Measurements from ENCODE around the gene RTN4RL1. TPM values are rescaled to one million over a fixed set of nuclear protein-coding genes. Genes with fewer than 3 reads are reported as not detected.
A peak's percentile ranks its signal among the peaks of the same experiment; 100 is the strongest.

RTN4RL1 gene
- total RNA-seq, 2 experiments from 2014 or later, result not detected

DNA sequence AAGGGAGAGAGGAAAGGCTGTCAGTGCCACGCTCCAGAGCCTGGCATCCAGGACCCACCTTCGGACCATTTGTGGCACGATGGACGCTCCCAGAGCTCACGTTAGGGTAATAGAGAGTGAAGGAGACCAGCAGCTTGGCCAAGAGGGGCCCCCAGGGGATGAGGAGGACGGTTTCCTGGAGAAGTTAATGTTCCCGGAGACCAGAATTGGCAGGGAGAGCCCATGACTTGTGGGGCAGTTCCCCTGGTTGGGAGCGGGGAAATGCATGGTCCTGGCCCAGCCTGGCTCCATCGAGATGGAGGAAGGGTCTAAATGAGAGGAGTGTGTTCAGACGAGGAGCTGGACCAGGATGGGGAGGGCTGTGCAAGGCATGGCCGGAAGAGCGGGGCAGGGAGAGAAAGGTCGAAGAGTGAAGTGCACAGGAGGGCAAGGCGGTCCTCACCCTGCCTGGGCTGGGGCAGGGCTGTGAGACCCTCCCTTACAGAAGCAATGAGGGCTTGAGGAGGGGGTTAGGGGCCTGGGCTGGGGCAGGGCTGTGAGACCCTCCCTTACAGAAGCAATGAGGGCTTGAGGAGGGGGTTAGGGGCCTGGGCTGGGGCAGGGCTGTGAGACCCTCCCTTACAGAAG is 26.9 kb upstream of the RTN4RL1 start:
- H3K4me1 ChIP-seq (ENCODE audit: insufficient read depth, low read length, poor library complexity, severe bottlenecking), result peaks cover 32% of the 10 kb centered on the region
- POLR2A ChIA-PET, result no interaction called here
- intact Hi-C loops (cut with micrococcal nuclease; ENCODE audit: unreplicated experiment), result loop anchor here (5.0 kb wide), 1 partner anchor 285 kb away; the partner anchor contains the start of genes SGSM2 and TSR1

GRCh38 chr17:2051061-2051932 is 26.2 kb upstream of the RTN4RL1 start:
- TF ChIP-seq EZH2phosphoT487 (IDR thresholded peaks at IDR 0.05; ENCODE audit: borderline replicate concordance, low read depth, low read length), result no peak
- TF ChIP-seq, protein P1, sequence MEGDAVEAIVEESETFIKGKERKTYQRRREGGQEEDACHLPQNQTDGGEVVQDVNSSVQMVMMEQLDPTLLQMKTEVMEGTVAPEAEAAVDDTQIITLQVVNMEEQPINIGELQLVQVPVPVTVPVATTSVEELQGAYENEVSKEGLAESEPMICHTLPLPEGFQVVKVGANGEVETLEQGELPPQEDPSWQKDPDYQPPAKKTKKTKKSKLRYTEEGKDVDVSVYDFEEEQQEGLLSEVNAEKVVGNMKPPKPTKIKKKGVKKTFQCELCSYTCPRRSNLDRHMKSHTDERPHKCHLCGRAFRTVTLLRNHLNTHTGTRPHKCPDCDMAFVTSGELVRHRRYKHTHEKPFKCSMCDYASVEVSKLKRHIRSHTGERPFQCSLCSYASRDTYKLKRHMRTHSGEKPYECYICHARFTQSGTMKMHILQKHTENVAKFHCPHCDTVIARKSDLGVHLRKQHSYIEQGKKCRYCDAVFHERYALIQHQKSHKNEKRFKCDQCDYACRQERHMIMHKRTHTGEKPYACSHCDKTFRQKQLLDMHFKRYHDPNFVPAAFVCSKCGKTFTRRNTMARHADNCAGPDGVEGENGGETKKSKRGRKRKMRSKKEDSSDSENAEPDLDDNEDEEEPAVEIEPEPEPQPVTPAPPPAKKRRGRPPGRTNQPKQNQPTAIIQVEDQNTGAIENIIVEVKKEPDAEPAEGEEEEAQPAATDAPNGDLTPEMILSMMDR (conservative IDR thresholded peaks at IDR 0.05; ENCODE audit: low read length), result no peak
- Histone ChIP-seq H3K4me3 (ENCODE audit: low read depth, low read length, poor library complexity, severe bottlenecking) (no peak overlapping the region), H2AFZ (ENCODE audit: low read length) (no peak overlapping the region), H4K20me1 (ENCODE audit: insufficient read depth, low read length) (no peaks in the 10 kb centered on the region), H3K4me1 (ENCODE audit: insufficient read depth, low read length, poor library complexity, severe bottlenecking) (peaks cover 31% of the 10 kb centered on the region), H3K27ac (ENCODE audit: low read depth, low read length, poor library complexity, severe bottlenecking) (no peak overlapping the region), H3K4me2 (ENCODE audit: low read length) (peak overlapping the region; percentile 72; the same call in 1 of the 2 replicates), H3K79me2 (ENCODE audit: insufficient read depth, low read depth, low read length) (no peaks in the 10 kb centered on the region), H3K36me3 (ENCODE audit: insufficient read depth, low read length) (no peaks in the 10 kb centered on the region), H3K9me2 (ENCODE audit: insufficient read depth, low read length) (no peaks in the 10 kb centered on the region), H3K9me3 (ENCODE audit: low read length) (no peaks in the 10 kb centered on the region)
- CTCF ChIA-PET (ENCODE audit: unreplicated experiment), result interaction anchor here (0.6 kb wide), 2 partner anchors 19 to 1632 kb away, joined by 3 to 4 read pairs; no protein-coding TSS in a partner anchor
- POLR2A ChIA-PET, result no interaction called here
- intact Hi-C loops (cut with micrococcal nuclease; ENCODE audit: unreplicated experiment), result loop anchor here (5.0 kb wide), 1 partner anchor 286 kb away; the partner anchor contains the start of genes SGSM2 and TSR1
- no peak for DNase-seq (ENCODE audit: low spot score)
- no TSS peak for BruUV-seq (replicated peaks)

More for the DNA sequence above, 26.9 kb upstream of the RTN4RL1 start:
- Histone ChIP-seq H2AFZ (ENCODE audit: low read length) (no peak overlapping the region), H3K4me3 (ENCODE audit: low read depth, low read length, poor library complexity, severe bottlenecking) (no peak overlapping the region), H3K9me3 (ENCODE audit: low read length) (no peaks in the 10 kb centered on the region), H3K9me2 (ENCODE audit: insufficient read depth, low read length) (no peaks in the 10 kb centered on the region), H4K20me1 (ENCODE audit: insufficient read depth, low read length) (no peaks in the 10 kb centered on the region), H3K36me3 (ENCODE audit: insufficient read depth, low read length) (no peaks in the 10 kb centered on the region), H3K27ac (ENCODE audit: low read depth, low read length, poor library complexity, severe bottlenecking) (no peak overlapping the region), H3K4me2 (ENCODE audit: low read length) (no peak overlapping the region), H3K79me2 (ENCODE audit: insufficient read depth, low read depth, low read length) (no peaks in the 10 kb centered on the region)
- CTCF ChIA-PET (ENCODE audit: unreplicated experiment), result no interaction called here
- no TSS peak for BruUV-seq (replicated peaks)
- TF ChIP-seq, protein P1 (conservative IDR thresholded peaks at IDR 0.05; ENCODE audit: low read length), result no peak
- TF ChIP-seq EZH2phosphoT487 (IDR thresholded peaks at IDR 0.05; ENCODE audit: borderline replicate concordance, low read depth, low read length), result no peak
- no peak for DNase-seq (ENCODE audit: low spot score)
